PC-3 (cell line): ENCODE measurements around the gene TBCCD1.

Source experiments
- EZH2 ChIP-seq: fragments of 300-600 bp; sonication (generic); IDR thresholded peaks from one replicate; pipeline ENCODE4 v1.6.1; 2017; ENCODE audit warnings: antibody characterized with exemption, mild to moderate bottlenecking, low read length; ENCODE audit not compliant: unreplicated experiment
- EZH2phosphoT487 ChIP-seq: fragments of 300-600 bp; sonication (generic); IDR thresholded peaks from 2 replicates; pipeline ENCODE4 v1.6.1; 2018; ENCODE audit warnings: mild to moderate bottlenecking, antibody characterized with exemption, low read length, borderline replicate concordance
- TF ChIP-seq, protein P1 (sequence below): fragments of 300-600 bp; sonication (generic); conservative IDR thresholded peaks from 2 replicates; pipeline ENCODE4 v1.5.1; 2017; ENCODE audit warnings: antibody characterized with exemption, low read depth, mild to moderate bottlenecking, low read length

DNA sequence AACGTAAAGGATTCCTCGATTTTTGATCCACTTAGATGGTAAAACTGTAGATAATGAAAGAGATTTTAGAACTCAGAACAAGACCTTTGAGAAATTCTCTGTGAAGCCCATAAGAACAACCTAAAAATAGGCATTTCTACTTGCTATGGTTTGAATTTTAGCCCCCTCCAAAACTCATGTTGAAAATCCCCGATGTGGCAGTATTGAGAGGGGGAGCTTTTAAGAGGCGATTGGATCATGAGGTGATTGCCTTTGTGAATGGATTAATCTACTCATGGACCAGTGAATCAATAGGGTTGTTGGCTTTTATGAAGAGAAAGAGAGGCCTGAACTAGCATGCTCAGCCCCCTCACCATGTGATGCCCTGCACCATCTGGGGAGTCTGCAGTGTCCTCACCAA lies 25.5 kb upstream of the TBCCD1 start:
- TF ChIP-seq, protein P1, sequence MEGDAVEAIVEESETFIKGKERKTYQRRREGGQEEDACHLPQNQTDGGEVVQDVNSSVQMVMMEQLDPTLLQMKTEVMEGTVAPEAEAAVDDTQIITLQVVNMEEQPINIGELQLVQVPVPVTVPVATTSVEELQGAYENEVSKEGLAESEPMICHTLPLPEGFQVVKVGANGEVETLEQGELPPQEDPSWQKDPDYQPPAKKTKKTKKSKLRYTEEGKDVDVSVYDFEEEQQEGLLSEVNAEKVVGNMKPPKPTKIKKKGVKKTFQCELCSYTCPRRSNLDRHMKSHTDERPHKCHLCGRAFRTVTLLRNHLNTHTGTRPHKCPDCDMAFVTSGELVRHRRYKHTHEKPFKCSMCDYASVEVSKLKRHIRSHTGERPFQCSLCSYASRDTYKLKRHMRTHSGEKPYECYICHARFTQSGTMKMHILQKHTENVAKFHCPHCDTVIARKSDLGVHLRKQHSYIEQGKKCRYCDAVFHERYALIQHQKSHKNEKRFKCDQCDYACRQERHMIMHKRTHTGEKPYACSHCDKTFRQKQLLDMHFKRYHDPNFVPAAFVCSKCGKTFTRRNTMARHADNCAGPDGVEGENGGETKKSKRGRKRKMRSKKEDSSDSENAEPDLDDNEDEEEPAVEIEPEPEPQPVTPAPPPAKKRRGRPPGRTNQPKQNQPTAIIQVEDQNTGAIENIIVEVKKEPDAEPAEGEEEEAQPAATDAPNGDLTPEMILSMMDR = no peak
- TF ChIP-seq EZH2 = no peak
- no peak for TF ChIP-seq EZH2phosphoT487
